NCI-H510A treated with DMSO at 0.1 percent for 48 hours (cell line): Measurements from ENCODE around the gene S100A12.

Experiments
- DNase-seq: peaks from one replicate; lab custom pipeline; 2025; lab: John Stamatoyannopoulos, UW

The S100A12 gene

GRCh38 chr1:153367090-153367489 is 8.3 kb downstream of the S100A12 start:
- DNase-seq: no peak

- DNase-seq: no peak
These were observed 9.2 kb downstream of the S100A12 start for GRCh38 chr1:153366261-153366660.

GRCh38 chr1:153365696-153366095 is 9.7 kb downstream of the S100A12 start:
- DNase-seq: no peak

GRCh38 chr1:153364766-153365666 is 10.4 kb downstream of the S100A12 start:
- no peak for DNase-seq

GRCh38 chr1:153364156-153364555 is 11.3 kb downstream of the S100A12 start:
- DNase-seq: no peak

GRCh38 chr1:153363641-153364040 is 11.8 kb downstream of the S100A12 start:
- DNase-seq: no peak

GRCh38 chr1:153362187-153362775 is 13.1 kb downstream of the S100A12 start:
- no peak for DNase-seq

- DNase-seq: no peak
These were observed 13.8 kb downstream of the S100A12 start for GRCh38 chr1:153361480-153362109.

- no peak for DNase-seq
These were observed 14.6 kb downstream of the S100A12 start for GRCh38 chr1:153360592-153361479.

- no peak for DNase-seq
These were observed 15.2 kb downstream of the S100A12 start for GRCh38 chr1:153360190-153360589.

GRCh38 chr1:153359241-153359640 is 16.2 kb downstream of the S100A12 start:
- DNase-seq: no peak

GRCh38 chr1:153358691-153358975 is 16.8 kb downstream of the S100A12 start:
- DNase-seq: no peak

GRCh38 chr1:153357853-153358690 is 17.3 kb downstream of the S100A12 start, which contains the start of gene S100A9:
Gene S100A9 (plus strand): TSS chr1:153357854. CDS start chr1:153358284, 430 bp downstream.
- no peak for DNase-seq

GRCh38 chr1:153357076-153357852 is 18.2 kb downstream of the S100A12 start:
- no peak for DNase-seq

GRCh38 chr1:153356392-153357075 is 18.9 kb downstream of the S100A12 start:
- no peak for DNase-seq

- peak; percentile 29 for DNase-seq
These were observed 19.9 kb downstream of the S100A12 start for GRCh38 chr1:153355445-153356071.

- DNase-seq: no peak
These were observed 20.8 kb downstream of the S100A12 start for GRCh38 chr1:153354515-153355193.

- DNase-seq: peak; percentile 5
These were observed 22.0 kb downstream of the S100A12 start for GRCh38 chr1:153353226-153353947.
